ENCODE measurements around the gene MAEA. TPM values are rescaled to one million over a fixed set of nuclear protein-coding genes. Genes with fewer than 3 reads are reported as not detected.
"Not testable (repeated sequence)": the region's sequence is repeated elsewhere in the genome, so short reads cannot be mapped to it uniquely, and the experiment has no call there.

Gene MAEA
- total RNA-seq, 1 experiment from 2014 or later, result 30.2 TPM

DNA sequence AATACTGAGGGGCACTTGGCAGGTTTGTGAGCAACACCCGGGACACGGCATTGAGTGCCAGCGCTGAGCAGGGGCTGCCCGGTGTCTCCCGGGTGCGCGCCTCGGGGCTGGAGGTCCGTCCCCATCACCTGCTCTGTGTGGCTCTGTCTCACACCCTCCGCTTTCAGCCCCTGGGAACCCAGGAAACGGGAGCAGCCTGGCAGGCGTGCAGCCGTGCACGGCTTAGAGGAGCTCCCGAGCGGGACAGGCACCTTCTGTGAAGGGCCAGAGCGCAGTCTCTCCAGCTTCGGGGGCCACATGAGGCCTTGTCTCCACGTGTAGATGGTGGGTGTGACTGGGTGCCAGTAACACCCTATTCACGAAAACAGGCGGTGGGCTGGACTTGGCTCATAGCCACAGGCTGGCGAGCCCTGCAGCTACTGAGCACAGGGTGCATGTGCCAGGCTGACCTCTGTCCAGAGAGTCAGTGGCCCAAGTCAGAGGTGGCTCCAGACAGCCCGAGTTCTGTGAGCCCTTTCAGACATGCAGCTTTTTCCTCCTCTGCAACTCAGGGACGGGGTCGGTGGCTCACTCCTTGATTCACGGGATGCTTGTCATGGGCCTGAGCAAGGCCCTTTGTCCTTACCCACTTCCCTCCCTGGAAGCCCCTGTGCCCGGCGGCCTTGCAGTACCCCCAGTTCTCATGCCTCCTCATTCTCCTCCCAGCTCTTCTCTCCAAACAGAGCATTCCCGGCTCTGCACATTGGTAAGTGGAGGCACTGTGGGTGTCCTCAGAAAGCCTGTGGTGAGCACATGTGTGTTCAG is 80.8 kb downstream of the MAEA start:
- Histone ChIP-seq H3K27me3 (no peaks in the 10 kb centered on the region), H3K9me3 (no peaks in the 10 kb centered on the region), H3K4me3 (no peak overlapping the region), H3K36me3 (no peaks in the 10 kb centered on the region)
- no peak for DNase-seq

DNA sequence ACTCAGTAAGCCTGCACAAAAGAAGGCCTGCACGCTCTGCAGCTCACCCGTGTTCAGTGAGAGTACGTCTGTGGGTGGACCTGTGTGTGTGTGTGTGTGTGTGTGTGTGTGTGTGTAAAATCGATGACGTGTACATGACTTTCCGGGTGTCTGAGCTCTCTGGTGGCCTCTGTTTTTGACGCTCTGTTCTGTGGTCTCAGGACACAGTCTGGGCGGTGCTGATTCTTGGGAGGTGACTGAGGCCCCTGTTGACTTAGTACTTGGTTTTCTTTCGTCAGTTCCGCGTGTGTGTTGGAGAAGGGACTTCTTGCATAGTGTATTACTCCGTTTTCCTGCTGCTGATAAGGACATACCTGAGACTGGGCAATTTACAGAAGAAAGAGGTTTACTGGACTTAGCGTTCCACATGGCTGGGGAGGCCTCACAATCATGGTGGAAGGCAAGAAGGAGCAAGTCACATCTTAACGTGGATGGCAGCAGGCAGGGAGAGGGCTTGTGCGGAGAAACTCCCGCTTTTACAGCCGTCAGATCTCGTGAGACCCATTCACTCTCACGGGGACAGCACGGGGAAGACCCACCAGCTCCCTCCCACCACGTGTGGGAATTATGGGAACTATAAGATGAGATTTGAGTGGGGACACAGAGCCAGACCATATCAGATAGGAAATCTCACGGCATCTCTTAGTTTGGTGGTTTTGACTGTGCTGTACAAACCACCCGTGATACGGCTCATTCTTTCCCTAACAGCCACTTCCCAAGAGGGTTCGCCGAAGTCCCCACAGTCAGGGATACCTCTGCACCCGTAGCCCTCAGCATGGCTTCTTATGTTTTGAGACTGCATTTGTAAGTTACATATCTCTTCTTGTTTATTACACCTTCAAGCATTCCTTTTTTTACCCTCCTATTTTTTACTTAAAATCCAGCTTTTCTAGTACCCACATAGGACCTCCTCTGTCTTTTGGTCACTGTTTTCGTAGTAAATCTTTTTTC is 81.8 kb downstream of the MAEA start:
- H3K4me3 ChIP-seq, result no peak overlapping the region
- no peaks in the 10 kb centered on the region for H3K9me3 ChIP-seq
- no peaks in the 10 kb centered on the region for H3K36me3 ChIP-seq
- no peak for DNase-seq
- H3K27me3 ChIP-seq, result no peaks in the 10 kb centered on the region

DNA sequence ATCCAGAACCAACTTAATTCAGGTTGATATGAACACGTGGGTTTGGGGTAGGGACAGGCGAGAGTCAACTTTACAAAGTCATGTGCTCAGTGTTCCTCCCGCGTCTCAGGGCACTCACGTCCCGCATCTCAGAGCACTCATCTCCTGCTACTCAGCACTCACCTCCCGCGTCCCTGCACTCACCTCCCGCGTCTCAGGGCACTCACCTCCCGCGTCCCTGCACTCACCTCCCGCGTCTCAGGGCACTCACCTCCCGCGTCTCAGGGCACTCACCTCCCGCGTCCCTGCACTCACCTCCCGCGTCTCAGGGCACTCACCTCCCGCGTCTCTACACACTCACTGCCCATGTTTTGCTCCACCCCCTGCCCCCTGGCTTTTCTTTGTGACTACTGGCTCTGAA is 82.9 kb downstream of the MAEA start:
- H3K27me3 ChIP-seq, H3K9me3 ChIP-seq, H3K36me3 ChIP-seq, H3K4me3 ChIP-seq, DNase-seq: not testable (repeated sequence)

GRCh38 chr4:1373892-1374705 is 84.4 kb downstream of the MAEA start:
- H3K36me3 ChIP-seq, result no peaks in the 10 kb centered on the region
- H3K27me3 ChIP-seq, result no peaks in the 10 kb centered on the region
- H3K4me3 ChIP-seq, result no peak overlapping the region
- no peak for DNase-seq
- no peaks in the 10 kb centered on the region for H3K9me3 ChIP-seq

- no peak overlapping the region for H3K4me3 ChIP-seq
- no peaks in the 10 kb centered on the region for H3K27me3 ChIP-seq
- DNase-seq, result no peak
- no peaks in the 10 kb centered on the region for H3K9me3 ChIP-seq
- no peaks in the 10 kb centered on the region for H3K36me3 ChIP-seq
Measured at GRCh38 chr4:1374706-1375045, 85.0 kb downstream of the MAEA start.

- Histone ChIP-seq H3K4me3 (no peak overlapping the region), H3K27me3 (no peaks in the 10 kb centered on the region), H3K9me3 (no peaks in the 10 kb centered on the region), H3K36me3 (no peaks in the 10 kb centered on the region)
- no peak for DNase-seq
Measured at GRCh38 chr4:1375051-1375721, 85.5 kb downstream of the MAEA start.

DNA sequence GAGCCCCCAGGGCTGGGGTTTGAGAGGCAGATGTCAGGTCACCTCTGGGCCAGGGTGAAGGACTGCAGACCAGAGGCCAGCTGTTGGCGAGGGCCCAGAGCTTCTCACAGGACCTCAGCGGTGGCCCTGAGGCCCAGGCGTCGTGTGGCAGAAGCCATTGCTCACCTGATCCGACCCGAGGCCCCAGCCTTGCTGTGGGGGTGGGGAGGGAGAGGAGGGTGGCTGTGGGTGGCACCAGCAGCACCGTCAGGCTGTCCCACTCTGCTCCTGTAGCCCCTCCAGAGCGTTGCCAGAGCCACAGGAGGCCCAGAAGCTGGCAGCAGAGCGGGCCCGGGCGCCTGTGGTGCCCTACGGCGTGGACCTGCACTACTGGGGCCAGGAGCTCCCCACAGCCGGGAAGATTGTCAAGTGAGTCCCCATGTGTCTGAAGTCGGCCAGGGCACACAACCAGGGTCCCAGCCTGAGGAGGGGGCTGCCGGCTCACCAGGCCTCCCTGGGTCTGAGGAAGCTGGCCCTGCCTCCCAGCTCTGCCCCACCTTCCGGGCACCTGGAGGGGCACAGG is 86.2 kb downstream of the MAEA start:
- Histone ChIP-seq H3K4me3 (no peak overlapping the region), H3K9me3 (no peaks in the 10 kb centered on the region), H3K27me3 (no peaks in the 10 kb centered on the region), H3K36me3 (no peaks in the 10 kb centered on the region)
- no peak for DNase-seq

DNA sequence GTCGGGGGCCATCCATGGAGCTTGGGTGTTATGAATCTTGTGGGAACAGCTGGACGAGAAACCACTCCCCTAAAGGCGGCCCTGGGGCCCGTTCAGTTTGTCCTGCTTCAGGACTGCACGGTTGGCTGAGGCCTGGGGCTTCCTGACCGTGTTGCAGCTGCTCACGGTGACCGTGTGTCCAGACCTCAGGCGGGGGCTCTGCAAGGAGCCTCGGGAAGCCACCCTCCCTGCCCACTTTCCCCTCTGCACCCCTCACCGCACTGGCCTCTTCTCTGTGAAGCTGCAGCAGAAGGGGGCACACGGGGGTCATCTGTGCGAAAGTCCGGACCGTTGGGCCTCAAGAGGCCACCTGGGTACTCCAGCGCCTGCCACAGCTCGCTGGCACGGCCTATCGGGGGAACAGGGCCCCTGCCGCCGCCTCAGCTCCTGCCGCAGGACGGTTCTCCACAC is 86.7 kb downstream of the MAEA start:
- H3K4me3 ChIP-seq, result no peak overlapping the region
- H3K27me3 ChIP-seq, result no peaks in the 10 kb centered on the region
- no peaks in the 10 kb centered on the region for H3K36me3 ChIP-seq
- H3K9me3 ChIP-seq, result no peaks in the 10 kb centered on the region
- DNase-seq, result no peak

DNA sequence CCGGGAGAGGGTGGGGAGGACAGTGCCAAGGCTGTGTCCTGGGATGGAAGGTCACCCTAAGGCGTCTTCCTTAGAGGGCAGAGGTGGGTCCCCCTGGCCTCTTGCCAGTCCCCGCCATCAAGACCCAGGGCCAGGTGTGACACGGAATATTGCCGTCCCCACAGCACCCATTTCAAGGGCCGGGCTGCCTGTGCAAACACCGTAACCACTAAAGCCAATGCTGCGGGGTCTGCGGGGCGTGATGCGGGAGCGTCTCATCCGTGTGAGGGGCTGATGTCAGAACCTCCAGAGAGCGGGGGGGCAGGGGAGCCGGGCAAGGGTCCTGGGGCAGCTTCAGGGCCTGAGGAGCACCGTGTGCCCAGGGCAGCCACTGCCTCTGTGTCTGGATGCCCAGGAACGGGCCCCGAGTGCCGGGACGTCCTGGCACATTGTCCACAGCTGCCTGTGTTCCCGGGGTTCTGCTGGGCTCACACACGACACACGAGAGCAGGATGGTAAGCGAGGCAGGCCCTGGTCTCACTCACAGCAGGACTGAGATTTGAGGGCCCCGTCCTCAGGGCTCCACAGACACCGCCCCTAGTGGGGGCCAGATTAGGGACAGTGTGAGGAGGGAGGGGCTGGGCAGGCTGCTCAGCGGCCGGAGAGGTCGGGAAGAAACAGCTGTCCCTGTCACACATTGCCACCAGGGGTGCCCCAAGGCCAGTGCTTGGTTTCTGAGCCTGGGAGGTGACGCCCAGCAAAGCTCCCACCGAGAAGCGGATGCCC is 87.3 kb downstream of the MAEA start:
- Histone ChIP-seq H3K4me3 (no peak overlapping the region), H3K27me3 (no peaks in the 10 kb centered on the region), H3K9me3 (no peaks in the 10 kb centered on the region), H3K36me3 (no peaks in the 10 kb centered on the region)
- no peak for DNase-seq

DNA sequence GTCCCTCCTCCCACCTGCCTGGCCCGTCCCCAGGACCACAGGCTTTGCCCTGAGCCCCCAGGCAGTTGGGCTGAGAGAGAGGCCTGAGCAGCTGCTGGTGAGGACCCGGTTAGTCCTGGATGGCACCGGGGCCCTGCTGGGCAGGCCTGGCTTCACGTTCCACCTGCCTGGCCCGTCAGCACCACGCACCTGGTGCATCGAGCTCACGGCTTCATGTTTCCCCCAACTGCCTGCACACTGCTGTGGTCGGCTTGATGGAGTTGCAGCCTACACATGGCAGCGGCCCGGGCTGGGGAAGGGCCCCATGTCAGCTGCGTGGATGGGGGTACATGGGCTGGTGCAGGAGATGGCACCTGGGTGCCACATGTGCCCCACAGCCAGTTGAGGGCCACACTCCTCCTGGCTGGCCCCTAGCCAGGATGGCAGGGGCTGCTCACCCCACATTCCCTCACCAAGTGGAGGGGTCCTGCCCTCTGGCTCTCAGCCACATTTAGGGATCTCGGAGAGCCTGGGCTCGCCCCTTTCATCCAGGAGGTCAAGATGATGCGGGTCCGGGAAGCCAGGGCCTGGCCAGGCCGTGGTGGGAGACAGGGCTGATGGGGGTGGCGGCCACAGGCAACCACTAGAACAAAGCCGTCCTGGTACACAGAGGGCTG is 88.0 kb downstream of the MAEA start:
- no peaks in the 10 kb centered on the region for H3K27me3 ChIP-seq
- no peak for DNase-seq

GRCh38 chr4:1378559-1379231 is 89.0 kb downstream of the MAEA start:
- Histone ChIP-seq H3K27me3 (no peaks in the 10 kb centered on the region), H3K36me3 (no peaks in the 10 kb centered on the region), H3K4me3 (no peak overlapping the region), H3K9me3 (no peaks in the 10 kb centered on the region)
- no peak for DNase-seq

More for the DNA sequence above, 88.0 kb downstream of the MAEA start:
- no peaks in the 10 kb centered on the region for H3K36me3 ChIP-seq
- no peaks in the 10 kb centered on the region for H3K9me3 ChIP-seq
- no peak overlapping the region for H3K4me3 ChIP-seq

- Histone ChIP-seq H3K27me3 (no peaks in the 10 kb centered on the region), H3K9me3 (no peaks in the 10 kb centered on the region), H3K36me3 (no peaks in the 10 kb centered on the region), H3K4me3 (no peak overlapping the region)
- DNase-seq, result no peak
Measured at GRCh38 chr4:1379351-1379781, 89.7 kb downstream of the MAEA start.

DNA sequence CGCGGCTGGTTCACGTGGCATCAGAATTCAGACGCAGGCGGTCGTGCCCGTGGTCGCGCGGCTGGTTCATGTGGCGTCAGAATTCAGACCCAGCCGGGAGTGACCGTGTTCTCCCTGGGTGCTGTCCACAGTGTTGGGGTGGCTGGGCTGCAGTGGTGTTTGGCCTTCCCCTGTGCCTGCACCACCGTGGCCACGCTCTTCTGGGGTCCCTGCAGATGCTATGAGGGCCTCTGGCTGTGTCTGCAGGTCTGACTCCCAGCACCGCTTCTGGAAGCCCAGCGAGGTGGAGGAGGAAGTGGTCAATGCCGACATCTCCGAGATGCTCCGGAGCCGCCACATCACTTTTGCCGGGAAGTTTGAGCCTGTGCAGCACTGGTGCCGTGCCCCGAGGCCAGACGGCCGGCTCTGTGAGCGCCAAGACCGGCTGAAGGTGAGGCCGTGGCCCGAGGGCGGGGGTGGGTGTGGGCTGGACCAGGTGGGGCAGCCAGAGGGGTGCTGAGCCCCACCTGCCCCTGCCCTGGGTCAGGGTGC is 90.2 kb downstream of the MAEA start:
- H3K9me3 ChIP-seq, result no peaks in the 10 kb centered on the region
- no peak overlapping the region for H3K4me3 ChIP-seq
- DNase-seq, result no peak
- H3K27me3 ChIP-seq, result no peaks in the 10 kb centered on the region
- H3K36me3 ChIP-seq, result no peaks in the 10 kb centered on the region

GRCh38 chr4:1380368-1381151 is 90.9 kb downstream of the MAEA start:
- H3K27me3 ChIP-seq, result no peaks in the 10 kb centered on the region
- H3K36me3 ChIP-seq, result no peaks in the 10 kb centered on the region
- no peaks in the 10 kb centered on the region for H3K9me3 ChIP-seq
- H3K4me3 ChIP-seq, result no peak overlapping the region
- DNase-seq, result no peak
